ENCODE measurements around the gene TAS2R50. TPM values are rescaled to one million over a fixed set of nuclear protein-coding genes. Genes with fewer than 3 reads are reported as not detected.

Gene TAS2R50, protein sequence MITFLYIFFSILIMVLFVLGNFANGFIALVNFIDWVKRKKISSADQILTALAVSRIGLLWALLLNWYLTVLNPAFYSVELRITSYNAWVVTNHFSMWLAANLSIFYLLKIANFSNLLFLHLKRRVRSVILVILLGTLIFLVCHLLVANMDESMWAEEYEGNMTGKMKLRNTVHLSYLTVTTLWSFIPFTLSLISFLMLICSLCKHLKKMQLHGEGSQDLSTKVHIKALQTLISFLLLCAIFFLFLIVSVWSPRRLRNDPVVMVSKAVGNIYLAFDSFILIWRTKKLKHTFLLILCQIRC
- 0.15 and 0.20 TPM in 2 replicates for total RNA-seq

GRCh38 chr12:10986812-10987211 is at the start of gene TAS2R50:
Gene TAS2R50 (minus strand): TSS chr12:10986912. CDS start chr12:10986860, 52 bp downstream.

GRCh38 chr12:11031307-11031706 is 44.6 kb upstream of the TAS2R50 start, which contains the start of gene TAS2R31:
Gene TAS2R31 (minus strand): TSS chr12:11031407. CDS start chr12:11031335, 72 bp downstream.

GRCh38 chr12:11022520-11022919 is 35.8 kb upstream of the TAS2R50 start, which contains the start of gene TAS2R19:
Gene TAS2R19 (minus strand): TSS chr12:11022620. CDS start chr12:11022571, 49 bp downstream.

GRCh38 chr12:10998204-10998603 is 11.5 kb upstream of the TAS2R50 start, which contains the start of gene TAS2R20:
Gene TAS2R20 (minus strand): TSS chr12:10998304. CDS start chr12:10997875, 429 bp downstream.

GRCh38 chr12:10939163-10939562 is 47.5 kb downstream of the TAS2R50 start, which contains the start of gene TAS2R14:
Gene TAS2R14 (minus strand): TSS chr12:10939263. CDS start chr12:10939207, 56 bp downstream.

Other genes with a start within 250 kb of the TAS2R50 start
- not detected in 2 replicates for gene TAS2R7, start 184.3 kb downstream of the TAS2R50 start, total RNA-seq
- gene TAS2R8, start 179.6 kb downstream of the TAS2R50 start, total RNA-seq = not detected in 2 replicates
- not detected in 2 replicates for gene TAS2R9, start 176.7 kb downstream of the TAS2R50 start, total RNA-seq
- 0.13 TPM in 1 of 2 replicates, not detected in the other for gene TAS2R10, start 160.6 kb downstream of the TAS2R50 start, total RNA-seq
- gene PRR4, start 137.4 kb downstream of the TAS2R50 start, total RNA-seq = 0.20 TPM in 1 of 2 replicates, not detected in the other
- gene PRH1, start 102.7 kb downstream of the TAS2R50 start, total RNA-seq = 3.0 and 6.0 TPM in 2 replicates
- 0.07 and 0.10 TPM in 2 replicates for gene TAS2R13, start 77.3 kb downstream of the TAS2R50 start, total RNA-seq
- not detected in 2 replicates for gene PRH2, start 57.7 kb downstream of the TAS2R50 start, total RNA-seq
- 0.07 and 0.84 TPM in 2 replicates for gene TAS2R14, start 47.6 kb downstream of the TAS2R50 start, total RNA-seq
- 0.10 and 0.13 TPM in 2 replicates for gene TAS2R20, start 11.4 kb upstream of the TAS2R50 start, total RNA-seq
- 0.39 and 0.53 TPM in 2 replicates for gene TAS2R19, start 35.7 kb upstream of the TAS2R50 start, total RNA-seq
- 0.15 TPM in 1 of 2 replicates, not detected in the other for gene TAS2R31, start 44.5 kb upstream of the TAS2R50 start, total RNA-seq
- gene TAS2R46, start 75.4 kb upstream of the TAS2R50 start, total RNA-seq = 0.34 and 0.73 TPM in 2 replicates
- 0.53 TPM in 1 of 2 replicates, not detected in the other for gene TAS2R43, start 105.4 kb upstream of the TAS2R50 start, total RNA-seq
- 0.05 and 0.20 TPM in 2 replicates for gene TAS2R30, start 147.7 kb upstream of the TAS2R50 start, total RNA-seq
- gene SMIM10L1, start 184.3 kb upstream of the TAS2R50 start, total RNA-seq = 6.6 and 9.2 TPM in 2 replicates
- gene TAS2R42, start 200.0 kb upstream of the TAS2R50 start, total RNA-seq = not detected in 2 replicates